ENCODE results near the gene RHCG.

The RHCG gene

DNA sequence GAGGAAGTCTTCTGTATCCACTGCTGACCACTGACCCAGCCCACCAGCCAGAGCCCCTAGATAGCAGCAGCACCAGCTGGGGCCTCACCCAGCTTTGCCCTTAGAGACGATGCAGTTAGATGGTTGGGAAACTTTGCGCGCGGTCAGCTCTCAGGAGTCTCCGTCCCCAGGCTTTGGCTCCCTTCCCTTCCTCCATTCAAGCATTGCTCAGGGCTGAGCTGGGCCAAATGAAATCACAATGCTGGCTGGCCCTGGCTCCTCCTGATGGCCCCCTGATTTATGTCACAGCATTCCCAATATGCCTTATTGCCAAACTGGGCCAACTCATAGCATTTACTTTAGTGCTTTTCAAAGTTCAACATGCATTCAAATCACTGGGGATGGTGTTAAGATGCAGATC is 34.6 kb upstream of the RHCG start:
- CTCF ChIA-PET, result interaction anchor here (0.6 kb wide), 1 partner anchor 10 kb away, joined by 3 read pairs; no protein-coding TSS in a partner anchor
- POLR2A ChIA-PET (ENCODE audit: low non-redundant PET), result no interaction called here

DNA sequence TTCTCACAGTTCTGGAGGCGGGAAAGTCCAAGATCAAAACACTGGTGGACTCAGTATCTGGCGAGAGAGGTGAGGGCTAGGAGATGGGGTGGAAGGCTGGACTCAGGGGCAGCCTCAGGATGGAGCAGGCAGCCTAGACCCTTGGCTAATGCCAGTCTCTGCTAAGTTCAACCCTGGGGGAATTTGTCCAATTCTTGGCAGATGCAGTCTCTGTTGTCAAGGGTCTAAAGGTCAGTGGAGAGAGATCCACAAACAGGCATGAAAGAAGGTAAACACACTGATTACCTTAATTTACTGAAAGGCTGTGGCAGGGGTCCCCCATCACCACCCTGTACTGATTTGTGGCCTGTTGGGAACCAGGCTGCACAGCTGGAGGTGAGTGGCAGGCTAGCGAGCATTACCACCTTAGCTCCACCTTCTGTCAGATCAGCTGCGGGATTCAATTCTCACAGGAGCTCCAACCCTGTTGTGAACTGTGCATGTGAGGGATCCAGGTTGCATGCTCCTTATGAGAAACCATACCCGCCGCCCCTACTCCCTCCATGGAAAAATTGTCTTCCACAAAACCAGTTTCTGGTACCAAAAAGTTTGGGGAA is 32.5 kb upstream of the RHCG start:
- TF ChIP-seq, protein P1, sequence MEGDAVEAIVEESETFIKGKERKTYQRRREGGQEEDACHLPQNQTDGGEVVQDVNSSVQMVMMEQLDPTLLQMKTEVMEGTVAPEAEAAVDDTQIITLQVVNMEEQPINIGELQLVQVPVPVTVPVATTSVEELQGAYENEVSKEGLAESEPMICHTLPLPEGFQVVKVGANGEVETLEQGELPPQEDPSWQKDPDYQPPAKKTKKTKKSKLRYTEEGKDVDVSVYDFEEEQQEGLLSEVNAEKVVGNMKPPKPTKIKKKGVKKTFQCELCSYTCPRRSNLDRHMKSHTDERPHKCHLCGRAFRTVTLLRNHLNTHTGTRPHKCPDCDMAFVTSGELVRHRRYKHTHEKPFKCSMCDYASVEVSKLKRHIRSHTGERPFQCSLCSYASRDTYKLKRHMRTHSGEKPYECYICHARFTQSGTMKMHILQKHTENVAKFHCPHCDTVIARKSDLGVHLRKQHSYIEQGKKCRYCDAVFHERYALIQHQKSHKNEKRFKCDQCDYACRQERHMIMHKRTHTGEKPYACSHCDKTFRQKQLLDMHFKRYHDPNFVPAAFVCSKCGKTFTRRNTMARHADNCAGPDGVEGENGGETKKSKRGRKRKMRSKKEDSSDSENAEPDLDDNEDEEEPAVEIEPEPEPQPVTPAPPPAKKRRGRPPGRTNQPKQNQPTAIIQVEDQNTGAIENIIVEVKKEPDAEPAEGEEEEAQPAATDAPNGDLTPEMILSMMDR (conservative IDR thresholded peaks at IDR 0.05; ENCODE audit: low read depth), result no peak
- CTCF ChIA-PET, result no interaction called here

More for the DNA sequence above, 34.6 kb upstream of the RHCG start:
- no peak overlapping the region for H3K27ac ChIP-seq
- no peak for DNase-seq (ENCODE audit: low spot score)
- TF ChIP-seq, protein P1 (conservative IDR thresholded peaks at IDR 0.05; ENCODE audit: low read depth), result no peak

DNA sequence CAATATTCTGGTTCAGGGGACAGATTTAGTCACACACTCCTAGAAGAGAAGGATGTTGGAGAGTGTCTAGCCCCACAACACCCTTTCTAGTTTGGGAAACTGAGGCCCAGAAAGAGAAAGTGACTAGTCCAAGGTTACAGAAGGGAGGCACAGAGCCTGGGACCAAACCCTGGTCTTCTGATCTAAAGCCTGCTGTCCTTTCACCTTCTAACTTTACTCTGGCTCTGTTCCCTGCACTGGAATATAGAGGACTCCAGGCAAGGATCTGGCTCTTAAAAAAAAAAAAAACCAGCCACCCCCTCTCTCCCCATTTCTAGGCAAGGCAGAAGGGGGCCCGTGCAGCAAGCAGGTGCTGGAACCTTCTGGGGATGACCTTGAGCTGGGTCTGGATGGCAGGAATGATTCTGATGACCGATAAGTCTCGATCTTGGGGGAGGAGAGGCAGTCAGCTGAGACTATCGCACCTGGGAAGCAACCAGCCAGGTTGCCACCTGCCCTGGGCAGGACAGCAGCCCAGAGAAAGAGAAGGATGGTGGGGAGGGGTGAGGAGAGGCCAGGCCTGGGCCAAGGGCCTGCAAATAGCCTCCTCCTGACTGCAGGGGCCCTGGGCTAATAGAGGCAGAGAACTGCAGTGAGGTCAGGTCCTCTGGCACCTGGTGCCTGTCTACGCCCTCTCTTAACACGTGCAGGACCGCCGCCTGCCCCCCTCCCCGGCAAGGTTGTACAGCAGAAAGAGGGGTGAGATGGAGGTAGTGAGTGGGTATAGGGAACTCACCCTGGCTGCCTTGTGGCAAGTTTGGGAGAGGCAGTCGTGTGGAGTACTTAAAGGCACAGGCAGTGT is 30.4 kb upstream of the RHCG start:
- CTCF ChIA-PET, result no interaction called here

More for the DNA sequence above, 32.5 kb upstream of the RHCG start:
- no peak for DNase-seq (ENCODE audit: low spot score)
- POLR2A ChIA-PET (ENCODE audit: low non-redundant PET), result no interaction called here
- no peak overlapping the region for H3K27ac ChIP-seq

DNA sequence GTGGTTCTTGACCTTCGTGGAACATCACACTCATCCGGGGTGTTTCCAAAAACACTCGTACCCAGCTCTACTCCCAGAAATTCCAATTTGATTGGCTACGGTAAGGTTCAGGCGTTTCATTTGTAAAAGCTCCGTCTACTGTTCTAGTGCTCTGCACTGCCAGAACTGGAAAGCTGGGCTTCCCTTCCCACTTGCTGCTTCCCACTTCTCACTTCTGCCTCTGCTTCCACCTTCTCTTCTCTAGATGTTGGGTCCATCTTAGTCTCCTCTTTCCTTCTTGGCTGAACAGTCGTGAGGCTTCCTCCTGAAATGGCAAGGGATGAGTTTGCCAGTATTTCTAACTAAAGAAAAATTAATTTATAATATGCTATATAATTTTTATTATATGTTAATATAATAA is 29.8 kb upstream of the RHCG start:
- CTCF ChIA-PET, result interaction anchor here (0.6 kb wide), 1 partner anchor 449 kb away, joined by 3 read pairs; no protein-coding TSS in a partner anchor
- POLR2A ChIA-PET (ENCODE audit: low non-redundant PET), result no interaction called here
- no peak overlapping the region for H3K27ac ChIP-seq
- TF ChIP-seq, protein P1 (conservative IDR thresholded peaks at IDR 0.05; ENCODE audit: low read depth), result no peak
- DNase-seq (ENCODE audit: low spot score), result no peak

More for the DNA sequence above, 30.4 kb upstream of the RHCG start:
- H3K27ac ChIP-seq, result no peak overlapping the region
- TF ChIP-seq, protein P1 (conservative IDR thresholded peaks at IDR 0.05; ENCODE audit: low read depth), result no peak
- no peak for DNase-seq (ENCODE audit: low spot score)
- POLR2A ChIA-PET (ENCODE audit: low non-redundant PET), result no interaction called here

DNA sequence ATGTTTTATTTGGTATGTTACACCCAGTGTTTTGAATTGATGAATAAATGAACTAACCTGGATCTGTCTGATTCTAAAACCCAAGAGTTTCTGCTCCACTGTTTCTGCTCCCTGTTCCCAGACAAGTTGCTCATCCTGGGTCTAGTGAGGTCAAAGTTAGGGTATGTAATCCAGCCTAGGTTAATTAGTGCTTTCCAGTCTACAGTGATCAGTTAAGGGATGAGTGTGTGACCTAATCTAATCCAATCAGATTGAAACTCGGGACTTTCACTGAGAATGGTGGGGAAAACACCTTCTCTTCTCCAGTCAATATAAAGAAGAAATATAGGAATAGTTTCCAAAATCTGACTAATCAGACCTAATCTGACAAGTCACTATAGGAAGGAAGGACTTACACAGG is 27.8 kb upstream of the RHCG start:
- ChIA-PET CTCF (no interaction called here), POLR2A (ENCODE audit: low non-redundant PET) (no interaction called here)
- no peak for DNase-seq (ENCODE audit: low spot score)
- no peak overlapping the region for H3K27ac ChIP-seq
- TF ChIP-seq, protein P1 (conservative IDR thresholded peaks at IDR 0.05; ENCODE audit: low read depth), result no peak

DNA sequence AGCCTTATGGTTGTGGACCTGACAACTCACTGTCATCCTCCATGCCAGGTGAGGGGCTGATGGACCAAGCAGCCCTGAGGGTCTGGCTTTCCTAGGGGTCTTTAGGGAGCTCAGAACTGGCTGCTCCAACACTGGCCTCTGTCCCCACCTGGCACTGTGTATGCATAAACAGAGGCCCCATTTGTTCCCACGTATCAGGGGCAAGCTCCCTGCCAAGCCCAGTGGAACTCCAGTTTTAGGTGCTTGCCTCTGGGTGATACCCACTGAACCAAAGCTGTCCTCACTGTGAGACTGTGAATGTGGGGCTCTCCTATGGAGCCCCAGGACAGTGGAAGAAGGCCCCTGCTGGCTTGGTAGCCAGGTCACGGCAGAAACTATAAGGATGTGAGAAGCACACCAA is 26.7 kb upstream of the RHCG start:
- no peak overlapping the region for H3K27ac ChIP-seq
- no peak for DNase-seq (ENCODE audit: low spot score)
- CTCF ChIA-PET, result no interaction called here
- TF ChIP-seq, protein P1 (conservative IDR thresholded peaks at IDR 0.05; ENCODE audit: low read depth), result no peak
- POLR2A ChIA-PET (ENCODE audit: low non-redundant PET), result no interaction called here

Measured in RWPE1 (cell line).